BJ (cell line): Measurements from ENCODE around the gene STXBP5L. TPM values are rescaled to one million over a fixed set of nuclear protein-coding genes. Genes with fewer than 3 reads are reported as not detected.
"Not testable (repeated sequence)": the region's sequence is repeated elsewhere in the genome, so short reads cannot be mapped to it uniquely, and the experiment has no call there.

Experiments used
- CTCF ChIA-PET: fragments of 350-600 bp; formaldehyde crosslinking; extraction: SDS; loops from one replicate; lab custom pipeline; 2021; ENCODE audit warnings: antibody characterized with exemption, inconsistent platforms; lab: Yijun Ruan, JAX
- POLR2A ChIA-PET: fragments of 300-600 bp; sonication (Branson Sonifier 250); formaldehyde crosslinking; extraction: SDS; loops from one replicate; lab custom pipeline; 2021; ENCODE audit warnings: antibody characterized with exemption; lab: Charles Lee
- DNase-seq: peaks from one replicate; pipeline ENCODE4 v3.0.0-alpha.2; 2011; ENCODE audit warnings: low read depth
- H3K27me3 ChIP-seq: 2 replicates; pipeline ENCODE4 v1.6.0; 2011; ENCODE audit warnings: low read length; ENCODE audit not compliant: control insufficient read depth, insufficient read depth
- H3K36me3 ChIP-seq: 2 replicates; pipeline ENCODE4 v1.5.1; 2011; ENCODE audit warnings: low read length; ENCODE audit not compliant: control insufficient read depth, insufficient read depth
- H3K4me3 ChIP-seq: 2 replicates; pipeline ENCODE4 v1.5.1; 2011; ENCODE audit warnings: low read depth, mild to moderate bottlenecking, control low read depth, low read length
- CTCF ChIP-seq: IDR thresholded peaks from 2 replicates; pipeline ENCODE4 v1.5.1; 2011; ENCODE audit warnings: low read depth, mild to moderate bottlenecking, control low read depth, inconsistent platforms, low read length, moderate library complexity; ENCODE audit not compliant: insufficient read depth
- polyA plus RNA-seq: library from polyadenylated mRNA; depleted of rRNA; stranded (reverse); fragments of >200 nt; gene quantifications from 2 replicates; pipeline ENCODE4 v1.2.3, GENCODE V29; 2011

Gene STXBP5L
- polyA plus RNA-seq, 1 experiment, result not detected

- ChIA-PET CTCF (no interaction called here), POLR2A (no interaction called here)
- Histone ChIP-seq H3K4me3 (no peak overlapping the region), H3K36me3 (no peaks in the 10 kb centered on the region), H3K27me3 (no peaks in the 10 kb centered on the region)
- DNase-seq, result no peak
- TF ChIP-seq CTCF, result no peak
Measured at GRCh38 chr3:121165397-121165837, 257.4 kb downstream of the STXBP5L start.

GRCh38 chr3:121167374-121168139, 259.6 kb downstream of the STXBP5L start:
- Histone ChIP-seq H3K4me3 (no peak overlapping the region), H3K36me3 (no peaks in the 10 kb centered on the region), H3K27me3 (no peaks in the 10 kb centered on the region)
- ChIA-PET CTCF (no interaction called here), POLR2A (no interaction called here)
- no peak for TF ChIP-seq CTCF
- DNase-seq, result no peak

- Histone ChIP-seq H3K4me3 (no peak overlapping the region), H3K27me3 (no peaks in the 10 kb centered on the region), H3K36me3 (no peaks in the 10 kb centered on the region)
- CTCF ChIA-PET, result no interaction called here
- no peak for DNase-seq
- TF ChIP-seq CTCF, result no peak
- POLR2A ChIA-PET, result no interaction called here
Measured at GRCh38 chr3:121175083-121175482, 267.1 kb downstream of the STXBP5L start.

GRCh38 chr3:121190626-121191025, 282.6 kb downstream of the STXBP5L start:
- not testable (repeated sequence) for H3K27me3 ChIP-seq, DNase-seq

GRCh38 chr3:121202573-121202972, 294.6 kb downstream of the STXBP5L start:
- POLR2A ChIA-PET, result no interaction called here
- Histone ChIP-seq H3K27me3 (no peaks in the 10 kb centered on the region), H3K36me3 (no peaks in the 10 kb centered on the region), H3K4me3 (no peak overlapping the region)
- DNase-seq, result no peak
- no peak for TF ChIP-seq CTCF
- CTCF ChIA-PET, result no interaction called here

More at GRCh38 chr3:121190626-121191025, 282.6 kb downstream of the STXBP5L start:
- H3K4me3 ChIP-seq, POLR2A ChIA-PET, H3K36me3 ChIP-seq, CTCF ChIA-PET: not testable (repeated sequence)

GRCh38 chr3:121223116-121223515, 315.1 kb downstream of the STXBP5L start:
- H3K36me3 ChIP-seq, result no peaks in the 10 kb centered on the region
- no peaks in the 10 kb centered on the region for H3K27me3 ChIP-seq
- TF ChIP-seq CTCF, result no peak
- POLR2A ChIA-PET, result no interaction called here
- CTCF ChIA-PET, result no interaction called here
- no peak overlapping the region for H3K4me3 ChIP-seq
- DNase-seq, result no peak
